ENCODE results near the gene PRPF40B.

Gene PRPF40B

GRCh38 chr12:49623142-49623904 is at the start of gene PRPF40B:
PRPF40B (plus strand) TSS chr12:49623561; CDS start chr12:49623591, 30 bp downstream.
- Mint-ChIP-seq H3K4me1 (peaks cover 25% of the 10 kb centered on the region), H3K4me3 (peak within 1 kb of the TSS; percentile 81), H3K27me3 (peaks cover 8% of the 10 kb centered on the region), H3K36me3 (ENCODE audit: insufficient read depth) (peaks cover 4% of the 10 kb centered on the region), H3K27ac (ENCODE audit: low read depth) (peak within 1 kb of the TSS; percentile 57), H3K9me3 (no peaks in the 10 kb centered on the region)
- DNase-seq (ENCODE audit: low spot score in 2 of 2) (peak; percentile 71 to 75), ATAC-seq (replicated peaks; ENCODE audit: extremely low read depth, poor library complexity, severe bottlenecking) (peak; percentile 84)

GRCh38 chr12:49577589-49578315 is 45.6 kb upstream of the PRPF40B start:
- H3K36me3 Mint-ChIP-seq (ENCODE audit: insufficient read depth), result peaks cover 4% of the 10 kb centered on the region
- no peak for ATAC-seq (replicated peaks; ENCODE audit: extremely low read depth, poor library complexity, severe bottlenecking)
- H3K27ac Mint-ChIP-seq (ENCODE audit: low read depth), result no peak overlapping the region
- DNase-seq (ENCODE audit: low spot score in 2 of 2), result no peak
- no peaks in the 10 kb centered on the region for H3K9me3 Mint-ChIP-seq
- H3K4me3 Mint-ChIP-seq, result no peak overlapping the region
- H3K4me1 Mint-ChIP-seq, result peaks cover 12% of the 10 kb centered on the region
- H3K27me3 Mint-ChIP-seq, result no peaks in the 10 kb centered on the region

- H3K9me3 Mint-ChIP-seq, result no peaks in the 10 kb centered on the region
- no peak overlapping the region for H3K27ac Mint-ChIP-seq (ENCODE audit: low read depth)
- no peaks in the 10 kb centered on the region for H3K27me3 Mint-ChIP-seq
- ATAC-seq (replicated peaks; ENCODE audit: extremely low read depth, poor library complexity, severe bottlenecking) (no peak), DNase-seq (ENCODE audit: low spot score in 2 of 2) (no peak)
- H3K4me3 Mint-ChIP-seq, result no peak overlapping the region
- H3K4me1 Mint-ChIP-seq, result peaks cover 12% of the 10 kb centered on the region
- peaks cover 2% of the 10 kb centered on the region for H3K36me3 Mint-ChIP-seq (ENCODE audit: insufficient read depth)
Measured at GRCh38 chr12:49578471-49579112, 44.8 kb upstream of the PRPF40B start.

- H3K9me3 Mint-ChIP-seq, result no peaks in the 10 kb centered on the region
Measured at GRCh38 chr12:49580572-49581535, 42.5 kb upstream of the PRPF40B start.

GRCh38 chr12:49582201-49582600 is 41.2 kb upstream of the PRPF40B start:
- no peak overlapping the region for H3K4me3 Mint-ChIP-seq
- no peaks in the 10 kb centered on the region for H3K27me3 Mint-ChIP-seq
- peaks cover 12% of the 10 kb centered on the region for H3K4me1 Mint-ChIP-seq
- H3K36me3 Mint-ChIP-seq (ENCODE audit: insufficient read depth), result peaks cover 9% of the 10 kb centered on the region
- H3K9me3 Mint-ChIP-seq, result no peaks in the 10 kb centered on the region
- no peak overlapping the region for H3K27ac Mint-ChIP-seq (ENCODE audit: low read depth)
- DNase-seq (ENCODE audit: low spot score in 2 of 2) (no peak), ATAC-seq (replicated peaks; ENCODE audit: extremely low read depth, poor library complexity, severe bottlenecking) (no peak)

More at GRCh38 chr12:49580572-49581535, 42.5 kb upstream of the PRPF40B start:
- peak in 1 of 2 donors; percentile 21 for DNase-seq (ENCODE audit: low spot score in 2 of 2)
- ATAC-seq (replicated peaks; ENCODE audit: extremely low read depth, poor library complexity, severe bottlenecking), result peak; percentile 52
- H3K27ac Mint-ChIP-seq (ENCODE audit: low read depth), result no peak overlapping the region
- peaks cover 7% of the 10 kb centered on the region for H3K36me3 Mint-ChIP-seq (ENCODE audit: insufficient read depth)
- no peak overlapping the region for H3K4me3 Mint-ChIP-seq
- peaks cover 12% of the 10 kb centered on the region for H3K4me1 Mint-ChIP-seq
- no peaks in the 10 kb centered on the region for H3K27me3 Mint-ChIP-seq

GRCh38 chr12:49582850-49583249 is 40.5 kb upstream of the PRPF40B start:
- peaks cover 9% of the 10 kb centered on the region for H3K36me3 Mint-ChIP-seq (ENCODE audit: insufficient read depth)
- H3K27ac Mint-ChIP-seq (ENCODE audit: low read depth), result no peak overlapping the region
- no peak for ATAC-seq (replicated peaks; ENCODE audit: extremely low read depth, poor library complexity, severe bottlenecking)

GRCh38 chr12:49583366-49584094 is 39.8 kb upstream of the PRPF40B start:
- H3K4me3 Mint-ChIP-seq, result no peak overlapping the region
- H3K9me3 Mint-ChIP-seq, result no peaks in the 10 kb centered on the region
- no peak overlapping the region for H3K27ac Mint-ChIP-seq (ENCODE audit: low read depth)
- peaks cover 9% of the 10 kb centered on the region for H3K36me3 Mint-ChIP-seq (ENCODE audit: insufficient read depth)
- no peaks in the 10 kb centered on the region for H3K27me3 Mint-ChIP-seq
- ATAC-seq (replicated peaks; ENCODE audit: extremely low read depth, poor library complexity, severe bottlenecking) (no peak), DNase-seq (ENCODE audit: low spot score in 2 of 2) (no peak)
- peaks cover 12% of the 10 kb centered on the region for H3K4me1 Mint-ChIP-seq

More at GRCh38 chr12:49582850-49583249, 40.5 kb upstream of the PRPF40B start:
- Mint-ChIP-seq H3K9me3 (no peaks in the 10 kb centered on the region), H3K27me3 (no peaks in the 10 kb centered on the region), H3K4me1 (peaks cover 12% of the 10 kb centered on the region), H3K4me3 (no peak overlapping the region)
- DNase-seq (ENCODE audit: low spot score in 2 of 2), result no peak

GRCh38 chr12:49584591-49584990 is 38.8 kb upstream of the PRPF40B start:
- Mint-ChIP-seq H3K9me3 (no peaks in the 10 kb centered on the region), H3K27me3 (no peaks in the 10 kb centered on the region), H3K27ac (ENCODE audit: low read depth) (no peak overlapping the region), H3K36me3 (ENCODE audit: insufficient read depth) (peaks cover 9% of the 10 kb centered on the region), H3K4me3 (no peak overlapping the region), H3K4me1 (peaks cover 10% of the 10 kb centered on the region)
- DNase-seq (ENCODE audit: low spot score in 2 of 2) (no peak), ATAC-seq (replicated peaks; ENCODE audit: extremely low read depth, poor library complexity, severe bottlenecking) (no peak)

GRCh38 chr12:49585477-49586459 is 37.6 kb upstream of the PRPF40B start:
- DNase-seq (ENCODE audit: low spot score in 2 of 2) (no peak), ATAC-seq (replicated peaks; ENCODE audit: extremely low read depth, poor library complexity, severe bottlenecking) (no peak)
- Mint-ChIP-seq H3K4me1 (no peaks in the 10 kb centered on the region), H3K27me3 (no peaks in the 10 kb centered on the region), H3K9me3 (no peaks in the 10 kb centered on the region), H3K36me3 (ENCODE audit: insufficient read depth) (peaks cover 11% of the 10 kb centered on the region), H3K4me3 (no peak overlapping the region), H3K27ac (ENCODE audit: low read depth) (no peak overlapping the region)

- no peak for ATAC-seq (replicated peaks; ENCODE audit: extremely low read depth, poor library complexity, severe bottlenecking)
- H3K4me1 Mint-ChIP-seq, result no peaks in the 10 kb centered on the region
Measured at GRCh38 chr12:49587174-49587908, 36.0 kb upstream of the PRPF40B start.

More at GRCh38 chr12:49587174-49587908, 36.0 kb upstream of the PRPF40B start:
- peaks cover 11% of the 10 kb centered on the region for H3K36me3 Mint-ChIP-seq (ENCODE audit: insufficient read depth)
- H3K27me3 Mint-ChIP-seq, result no peaks in the 10 kb centered on the region
- no peak overlapping the region for H3K27ac Mint-ChIP-seq (ENCODE audit: low read depth)
- DNase-seq (ENCODE audit: low spot score in 2 of 2), result no peak
- no peak overlapping the region for H3K4me3 Mint-ChIP-seq
- H3K9me3 Mint-ChIP-seq, result no peaks in the 10 kb centered on the region

Data from central memory CD8-positive, alpha-beta T cell (primary cell).